Measurements from ENCODE around the gene GOLGA8Q. TPM values are rescaled to one million over a fixed set of nuclear protein-coding genes. Genes with fewer than 3 reads are reported as not detected.
"Not testable (repeated sequence)": the region's sequence is repeated elsewhere in the genome, so short reads cannot be mapped to it uniquely, and the experiment has no call there.

GOLGA8Q gene
- total and polyA plus RNA-seq, 2 donors (not counting 3 experiments of a cell fraction or from before 2014, with no cell fraction given), result 0.46 to 1.1 TPM

DNA sequence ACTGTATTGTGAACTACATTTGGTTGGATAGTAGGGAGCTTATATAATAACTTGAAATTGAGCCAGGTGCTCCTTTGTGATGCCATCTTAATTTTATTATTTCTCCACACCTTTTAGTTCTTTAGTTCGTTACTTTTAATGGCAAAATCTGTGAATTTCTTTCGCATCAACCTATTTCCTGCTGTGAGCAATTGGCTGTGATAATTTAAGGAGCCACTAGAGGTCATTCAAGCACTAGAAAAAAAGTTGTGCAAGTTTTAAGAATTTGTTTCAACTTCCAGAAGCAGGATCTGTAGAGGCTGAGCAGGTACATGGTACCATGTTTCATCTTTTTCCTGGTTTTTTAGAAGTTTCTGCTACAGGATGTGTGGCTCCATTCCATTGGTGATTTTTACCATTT is 47.1 kb downstream of the GOLGA8Q start:
- H3K79me2 ChIP-seq (ENCODE audit: control insufficient read depth, insufficient read depth, low read length); H3K36me3 ChIP-seq (ENCODE audit: control insufficient read depth in 2 of 2, extremely low read depth in 1 of 2, insufficient read depth in 2 of 2, low read length in 2 of 2); H3K4me1 ChIP-seq (ENCODE audit: control insufficient read depth, extremely low read depth, insufficient read depth, low read length); H3K27me3 ChIP-seq (ENCODE audit: control insufficient read depth in 2 of 2, insufficient read depth in 2 of 2, low read length in 2 of 2); H3K9ac ChIP-seq (replicated peaks; ENCODE audit: extremely low read depth, insufficient read depth, low read length); H4K20me1 ChIP-seq (replicated peaks; ENCODE audit: control insufficient read depth, extremely low read depth, insufficient read depth, low read length); FAIRE-seq; H3K9me3 ChIP-seq (replicated peaks; ENCODE audit: control insufficient read depth, insufficient read depth, low read length); intact Hi-C loops (cut with micrococcal nuclease); H3K4me2 ChIP-seq (ENCODE audit: insufficient read depth, low read length); BruUV-seq (replicated peaks); H3K27ac ChIP-seq (ENCODE audit: insufficient read depth, low read depth, low read length); POLR2A ChIA-PET; H2AFZ ChIP-seq (ENCODE audit: low read depth, low read length); H3K4me3 ChIP-seq (replicated peaks in 1 of 3; ENCODE audit: insufficient read depth in 1 of 3, low read depth in 1 of 3, low read length in 3 of 3); H3K9me1 ChIP-seq (replicated peaks; ENCODE audit: control insufficient read depth, extremely low read depth, insufficient read depth, low read length); DNase-seq (ENCODE audit: low read depth, low spot score); dilution Hi-C loops (cut with MboI; ENCODE audit: extremely low pct_ligation_motif_present, low sequenced_read_pairs); CTCF ChIA-PET: not testable (repeated sequence)

DNA sequence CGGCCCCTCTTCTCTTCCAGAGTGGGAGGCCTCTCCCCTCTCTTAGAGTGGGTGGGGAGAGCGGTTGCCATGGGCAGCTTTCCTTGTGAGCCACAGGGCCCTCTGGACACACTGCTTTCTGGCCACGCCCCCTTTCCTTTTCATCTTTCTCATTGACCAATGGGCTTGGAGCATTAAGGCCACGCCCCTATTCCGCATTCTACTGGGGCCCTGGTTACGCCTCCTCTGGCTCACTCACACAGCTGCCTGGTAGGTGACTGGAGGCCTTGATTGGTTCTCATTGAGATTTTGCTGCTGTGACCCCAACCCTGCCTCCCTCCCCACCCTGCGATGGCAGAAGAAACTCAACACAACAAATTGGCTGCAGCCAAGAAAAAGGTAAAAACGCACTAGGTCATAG is 51.9 kb downstream of the GOLGA8Q start, which contains the start of gene GOLGA8H:
Gene GOLGA8H (plus strand): TSS at position 233 of the 400 bp plus-strand sequence. CDS start 98 bp downstream, at position 331.
- H4K20me1 ChIP-seq (replicated peaks; ENCODE audit: control insufficient read depth, extremely low read depth, insufficient read depth, low read length); H3K9me3 ChIP-seq (replicated peaks; ENCODE audit: control insufficient read depth, insufficient read depth, low read length); dilution Hi-C loops (cut with MboI; ENCODE audit: extremely low pct_ligation_motif_present, low sequenced_read_pairs); FAIRE-seq; H3K79me2 ChIP-seq (ENCODE audit: control insufficient read depth, insufficient read depth, low read length); H3K27ac ChIP-seq (ENCODE audit: insufficient read depth, low read depth, low read length); H3K36me3 ChIP-seq (ENCODE audit: control insufficient read depth in 2 of 2, extremely low read depth in 1 of 2, insufficient read depth in 2 of 2, low read length in 2 of 2); DNase-seq (ENCODE audit: low read depth, low spot score); BruUV-seq (replicated peaks); H2AFZ ChIP-seq (ENCODE audit: low read depth, low read length); H3K4me2 ChIP-seq (ENCODE audit: insufficient read depth, low read length); H3K9me1 ChIP-seq (replicated peaks; ENCODE audit: control insufficient read depth, extremely low read depth, insufficient read depth, low read length); CTCF ChIA-PET; intact Hi-C loops (cut with micrococcal nuclease); H3K9ac ChIP-seq (replicated peaks; ENCODE audit: extremely low read depth, insufficient read depth, low read length); POLR2A ChIA-PET; H3K27me3 ChIP-seq (ENCODE audit: control insufficient read depth in 2 of 2, insufficient read depth in 2 of 2, low read length in 2 of 2); H3K4me1 ChIP-seq (ENCODE audit: control insufficient read depth, extremely low read depth, insufficient read depth, low read length); H3K4me3 ChIP-seq (replicated peaks in 1 of 3; ENCODE audit: insufficient read depth in 1 of 3, low read depth in 1 of 3, low read length in 3 of 3): not testable (repeated sequence)

Small RNAs within 50 kb of the gene (small RNA-seq; reads per million reads assigned to genes)
- not detected for gene RF00096 (ENCODE audit: insufficient read depth, insufficient read length, low read depth, low replicate concordance)
- not detected for gene RN7SL796P (ENCODE audit: insufficient read depth, insufficient read length, low read depth, low replicate concordance)

Other genes starting within 250 kb of the GOLGA8Q start
- gene CHRFAM7A, start 158.5 kb upstream of the GOLGA8Q start, total RNA-seq, result 7.1 and 9.1 TPM in 2 replicates
- gene CHRFAM7A, start 158.5 kb upstream of the GOLGA8Q start, polyA plus RNA-seq, result 1.2 and 1.5 TPM in 2 replicates
- 2.0 and 2.2 TPM in 2 replicates for gene GOLGA8R, start 137.8 kb upstream of the GOLGA8Q start, total RNA-seq
- 0.14 and 0.35 TPM in 2 replicates for gene GOLGA8R, start 137.8 kb upstream of the GOLGA8Q start, polyA plus RNA-seq
- gene GOLGA8H, start 52.0 kb downstream of the GOLGA8Q start, total RNA-seq, result 2.3 and 3.3 TPM in 2 replicates
- gene GOLGA8H, start 52.0 kb downstream of the GOLGA8Q start, polyA plus RNA-seq, result 0.29 and 0.39 TPM in 2 replicates